GM23338 (cell line): ENCODE results near the gene USP35.

ENCODE experiments used
- CTCF ChIP-seq, 2 experiments: fragments of 200-600 bp in 1 of 2; sonication (generic) in 1 of 2; conservative IDR thresholded peaks; 2 replicates each; pipeline versions ENCODE4 v1.5.1 to v1.6.1; 2016 to 2017; ENCODE audit warnings: antibody characterized with exemption in 2 of 2, low read depth in 2 of 2, mild to moderate bottlenecking in 2 of 2, moderate library complexity in 1 of 2
- EZH2 ChIP-seq: fragments of 200-600 bp; sonication (generic); IDR thresholded peaks from one replicate; pipeline ENCODE4 v1.8.0; 2017; ENCODE audit warnings: antibody characterized with exemption, mild to moderate bottlenecking, low read depth; ENCODE audit not compliant: unreplicated experiment
- EZH2phosphoT487 ChIP-seq: fragments of 200-600 bp; sonication (generic); IDR thresholded peaks from one replicate; pipeline ENCODE4 v1.8.1; 2018; ENCODE audit warnings: antibody characterized with exemption; ENCODE audit not compliant: unreplicated experiment
- NANOG ChIP-seq: IDR thresholded peaks from 2 replicates; pipeline ENCODE4 v1.6.1; 2016; ENCODE audit warnings: antibody characterized with exemption, borderline replicate concordance
- POLR2AphosphoS5 ChIP-seq: IDR thresholded peaks from 2 replicates; pipeline ENCODE4 v1.6.1; 2016; ENCODE audit warnings: antibody characterized with exemption, low read depth
- STAT1 ChIP-seq: IDR thresholded peaks from one replicate; pipeline ENCODE4 v1.6.1; 2016; ENCODE audit warnings: antibody characterized with exemption; ENCODE audit not compliant: unreplicated experiment
- ZNF114 ChIP-seq: fragments of 250-450 bp; sonication (Bioruptor Pico); IDR thresholded peaks from 2 replicates; pipeline ENCODE4 v1.5.0; 2020; ENCODE audit warnings: mild to moderate bottlenecking, moderate library complexity
- TF ChIP-seq, protein P1 (sequence below): IDR thresholded peaks from one replicate; pipeline ENCODE4 v1.6.1; 2018; ENCODE audit warnings: antibody characterized with exemption; ENCODE audit not compliant: unreplicated experiment
- TF ChIP-seq, protein P2 (sequence below): IDR thresholded peaks from 2 replicates; pipeline ENCODE4 v1.6.1; 2016; ENCODE audit warnings: antibody characterized with exemption

DNA sequence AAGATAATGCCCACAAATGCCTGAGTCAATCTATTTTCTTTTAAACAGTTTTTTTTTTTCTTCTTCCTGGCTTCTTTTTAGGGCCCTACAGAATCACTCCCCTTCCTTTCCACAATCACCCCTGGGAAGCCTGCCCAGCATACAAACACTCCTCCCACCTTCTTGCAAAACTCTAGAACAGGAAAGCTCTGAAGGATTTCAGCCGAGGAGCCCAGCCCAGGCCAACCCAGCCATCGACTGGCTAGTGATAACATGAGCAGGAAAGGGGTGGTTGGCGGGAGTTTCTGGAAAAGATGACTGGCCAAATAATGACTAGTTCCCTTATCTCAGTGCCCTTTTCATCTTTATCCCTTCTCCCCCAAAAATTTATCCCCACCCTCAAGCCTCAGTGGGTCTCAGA, 68.2 kb downstream of the USP35 start:
- TF ChIP-seq CTCF (conservative IDR thresholded peaks at IDR 0.05; ENCODE audit: low read depth in 2 of 2) (no peak), EZH2 (no peak), POLR2AphosphoS5 (no peak), EZH2phosphoT487 (no peak), NANOG (no peak), ZNF114 (CRISPR knock-in tag) (no peak), STAT1 (no peak)
- TF ChIP-seq, protein P1, sequence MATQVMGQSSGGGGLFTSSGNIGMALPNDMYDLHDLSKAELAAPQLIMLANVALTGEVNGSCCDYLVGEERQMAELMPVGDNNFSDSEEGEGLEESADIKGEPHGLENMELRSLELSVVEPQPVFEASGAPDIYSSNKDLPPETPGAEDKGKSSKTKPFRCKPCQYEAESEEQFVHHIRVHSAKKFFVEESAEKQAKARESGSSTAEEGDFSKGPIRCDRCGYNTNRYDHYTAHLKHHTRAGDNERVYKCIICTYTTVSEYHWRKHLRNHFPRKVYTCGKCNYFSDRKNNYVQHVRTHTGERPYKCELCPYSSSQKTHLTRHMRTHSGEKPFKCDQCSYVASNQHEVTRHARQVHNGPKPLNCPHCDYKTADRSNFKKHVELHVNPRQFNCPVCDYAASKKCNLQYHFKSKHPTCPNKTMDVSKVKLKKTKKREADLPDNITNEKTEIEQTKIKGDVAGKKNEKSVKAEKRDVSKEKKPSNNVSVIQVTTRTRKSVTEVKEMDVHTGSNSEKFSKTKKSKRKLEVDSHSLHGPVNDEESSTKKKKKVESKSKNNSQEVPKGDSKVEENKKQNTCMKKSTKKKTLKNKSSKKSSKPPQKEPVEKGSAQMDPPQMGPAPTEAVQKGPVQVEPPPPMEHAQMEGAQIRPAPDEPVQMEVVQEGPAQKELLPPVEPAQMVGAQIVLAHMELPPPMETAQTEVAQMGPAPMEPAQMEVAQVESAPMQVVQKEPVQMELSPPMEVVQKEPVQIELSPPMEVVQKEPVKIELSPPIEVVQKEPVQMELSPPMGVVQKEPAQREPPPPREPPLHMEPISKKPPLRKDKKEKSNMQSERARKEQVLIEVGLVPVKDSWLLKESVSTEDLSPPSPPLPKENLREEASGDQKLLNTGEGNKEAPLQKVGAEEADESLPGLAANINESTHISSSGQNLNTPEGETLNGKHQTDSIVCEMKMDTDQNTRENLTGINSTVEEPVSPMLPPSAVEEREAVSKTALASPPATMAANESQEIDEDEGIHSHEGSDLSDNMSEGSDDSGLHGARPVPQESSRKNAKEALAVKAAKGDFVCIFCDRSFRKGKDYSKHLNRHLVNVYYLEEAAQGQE, result no peak
- TF ChIP-seq, protein P2, sequence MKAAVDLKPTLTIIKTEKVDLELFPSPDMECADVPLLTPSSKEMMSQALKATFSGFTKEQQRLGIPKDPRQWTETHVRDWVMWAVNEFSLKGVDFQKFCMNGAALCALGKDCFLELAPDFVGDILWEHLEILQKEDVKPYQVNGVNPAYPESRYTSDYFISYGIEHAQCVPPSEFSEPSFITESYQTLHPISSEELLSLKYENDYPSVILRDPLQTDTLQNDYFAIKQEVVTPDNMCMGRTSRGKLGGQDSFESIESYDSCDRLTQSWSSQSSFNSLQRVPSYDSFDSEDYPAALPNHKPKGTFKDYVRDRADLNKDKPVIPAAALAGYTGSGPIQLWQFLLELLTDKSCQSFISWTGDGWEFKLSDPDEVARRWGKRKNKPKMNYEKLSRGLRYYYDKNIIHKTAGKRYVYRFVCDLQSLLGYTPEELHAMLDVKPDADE, result no peak
